Ramos (cell line): ENCODE measurements around the gene IGLL5.
"Not testable (repeated sequence)": the region's sequence is repeated elsewhere in the genome, so short reads cannot be mapped to it uniquely, and the experiment has no call there.

Source experiments
- in situ Hi-C: fragments of 300-500 bp; cut with MboI; formaldehyde crosslinking; loops from one replicate; pipeline ENCODE4 v1.14.3; 2022; ENCODE audit warnings: low sequenced_read_pairs; ENCODE audit not compliant: unreplicated experiment

The IGLL5 gene

DNA sequence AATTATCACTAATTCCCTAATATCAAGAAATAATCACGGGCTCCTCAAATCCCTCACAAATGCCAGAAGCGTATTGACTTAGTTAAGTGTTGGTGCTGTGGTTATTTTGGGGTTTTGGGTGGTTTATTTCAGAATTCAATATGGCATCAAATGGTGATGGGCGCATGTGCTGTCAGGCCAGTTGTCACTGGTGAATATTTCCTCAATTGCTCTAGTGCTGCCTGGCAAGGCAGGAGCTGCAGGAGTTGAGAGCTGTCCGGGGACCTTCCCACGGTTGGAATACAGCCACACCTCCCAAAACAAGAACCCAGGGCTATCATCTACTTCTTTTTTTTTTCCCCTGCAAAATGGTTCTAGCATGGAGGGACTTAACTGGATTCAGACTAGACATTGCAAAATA is 10.3 kb downstream of the IGLL5 start:
- in situ Hi-C loops: no loop called here

DNA sequence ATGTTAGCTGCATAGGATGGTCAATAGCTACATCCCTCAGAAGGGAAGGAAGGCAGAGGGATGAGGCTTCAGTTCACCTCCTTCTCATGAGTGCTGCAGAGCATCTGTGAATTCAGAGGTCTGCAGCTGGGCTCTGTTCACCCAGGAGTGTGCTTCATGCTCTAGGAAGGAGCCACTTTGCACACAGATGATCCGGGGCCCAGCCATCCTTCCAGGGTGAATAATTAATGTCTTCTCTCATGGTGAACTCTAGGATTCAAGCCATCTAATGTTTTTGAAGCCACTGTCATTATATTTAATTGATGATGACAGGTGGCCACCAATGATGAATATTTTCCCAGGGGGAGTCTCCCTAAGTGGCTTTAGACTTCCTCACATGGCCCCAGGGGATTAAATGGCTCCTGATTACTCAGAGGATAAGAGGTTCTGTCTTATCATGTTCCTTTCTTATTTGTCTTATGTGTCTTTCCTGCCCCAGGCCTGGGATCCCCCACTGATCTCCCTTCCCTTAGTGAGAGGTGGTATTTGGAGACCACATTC is 10.9 kb downstream of the IGLL5 start:
- in situ Hi-C loops: not testable (repeated sequence)

DNA sequence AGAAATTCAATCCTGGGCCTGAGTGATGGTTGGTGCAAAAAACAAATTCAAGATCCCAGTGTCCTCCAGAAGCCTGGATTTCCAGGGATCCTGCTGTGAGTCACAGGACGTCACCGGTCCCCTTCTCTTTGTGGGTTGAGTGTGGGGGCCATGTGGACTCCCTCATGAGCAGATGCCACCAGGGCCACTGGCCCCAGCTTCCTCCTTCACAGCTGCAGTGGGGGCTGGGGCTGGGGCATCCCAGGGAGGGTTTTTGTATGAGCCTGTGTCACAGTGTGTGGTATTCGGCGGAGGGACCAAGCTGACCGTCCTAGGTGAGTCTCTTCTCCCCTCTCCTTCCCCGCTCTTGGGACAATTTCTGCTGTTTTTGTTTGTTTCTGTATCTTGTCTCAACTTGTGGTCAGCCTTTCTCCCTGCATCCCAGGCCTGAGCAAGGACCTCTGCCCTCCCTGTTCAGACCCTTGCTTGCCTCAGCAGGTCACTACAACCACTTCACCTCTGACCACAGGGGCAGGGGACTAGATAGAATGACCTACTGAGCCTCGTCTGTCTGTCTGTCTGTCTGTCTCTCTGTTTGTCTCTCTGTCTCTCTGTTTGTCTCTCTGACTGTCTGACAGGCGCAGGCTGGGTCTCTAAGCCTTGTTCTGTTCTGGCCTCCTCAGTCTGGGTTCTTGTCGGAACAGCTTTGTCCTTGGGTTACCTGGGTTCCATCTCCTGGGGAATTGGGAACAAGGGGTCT is 11.9 kb downstream of the IGLL5 start:
- in situ Hi-C loops: not testable (repeated sequence)

DNA sequence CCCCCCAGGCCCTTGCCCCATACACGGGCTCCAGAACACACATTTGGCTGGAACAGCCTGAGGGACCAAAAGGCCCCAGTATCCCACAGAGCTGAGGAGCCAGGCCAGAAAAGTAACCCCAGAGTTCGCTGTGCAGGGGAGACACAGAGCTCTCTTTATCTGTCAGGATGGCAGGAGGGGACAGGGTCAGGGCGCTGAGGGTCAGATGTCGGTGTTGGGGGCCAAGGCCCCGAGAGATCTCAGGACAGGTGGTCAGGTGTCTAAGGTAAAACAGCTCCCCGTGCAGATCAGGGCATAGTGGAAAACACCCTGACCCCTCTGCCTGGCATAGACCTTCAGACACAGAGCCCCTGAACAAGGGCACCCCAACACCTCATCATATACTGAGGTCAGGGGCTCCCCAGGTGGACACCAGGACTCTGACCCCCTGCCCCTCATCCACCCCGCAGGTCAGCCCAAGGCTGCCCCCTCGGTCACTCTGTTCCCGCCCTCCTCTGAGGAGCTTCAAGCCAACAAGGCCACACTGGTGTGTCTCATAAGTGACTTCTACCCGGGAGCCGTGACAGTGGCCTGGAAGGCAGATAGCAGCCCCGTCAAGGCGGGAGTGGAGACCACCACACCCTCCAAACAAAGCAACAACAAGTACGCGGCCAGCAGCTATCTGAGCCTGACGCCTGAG is 13.1 kb downstream of the IGLL5 start:
- in situ Hi-C loops: not testable (repeated sequence)

DNA sequence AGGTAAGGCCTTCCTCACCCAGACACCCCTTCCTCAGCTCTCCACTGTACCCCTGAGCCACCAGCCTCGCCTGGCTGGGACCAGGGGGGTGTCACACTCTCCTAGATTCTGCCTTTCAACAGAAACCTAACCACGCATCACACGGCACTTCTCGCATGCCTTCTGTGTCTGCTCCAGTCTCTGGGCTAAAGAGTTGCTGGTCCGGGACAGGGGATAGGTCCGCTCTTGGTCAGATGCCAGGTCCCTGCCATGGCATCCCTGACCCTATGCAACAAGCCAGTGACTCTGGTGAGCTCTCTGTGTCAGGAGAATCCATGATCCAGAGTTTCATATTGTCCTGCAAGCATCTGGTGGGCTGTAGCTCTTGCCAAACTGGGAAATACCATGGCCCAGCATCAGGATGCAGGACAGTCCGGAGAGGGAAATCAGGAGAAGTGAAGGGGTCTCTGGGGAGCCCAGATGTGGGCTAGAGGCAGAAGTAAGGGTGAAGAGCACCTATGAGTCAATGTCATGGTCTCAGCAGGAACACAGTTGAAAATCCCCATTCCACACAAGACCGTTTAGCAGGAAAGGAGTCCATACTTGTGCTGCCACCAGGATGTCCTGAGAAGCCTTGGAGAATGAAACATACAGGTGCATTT is 14.1 kb downstream of the IGLL5 start:
- in situ Hi-C loops: no loop called here

DNA sequence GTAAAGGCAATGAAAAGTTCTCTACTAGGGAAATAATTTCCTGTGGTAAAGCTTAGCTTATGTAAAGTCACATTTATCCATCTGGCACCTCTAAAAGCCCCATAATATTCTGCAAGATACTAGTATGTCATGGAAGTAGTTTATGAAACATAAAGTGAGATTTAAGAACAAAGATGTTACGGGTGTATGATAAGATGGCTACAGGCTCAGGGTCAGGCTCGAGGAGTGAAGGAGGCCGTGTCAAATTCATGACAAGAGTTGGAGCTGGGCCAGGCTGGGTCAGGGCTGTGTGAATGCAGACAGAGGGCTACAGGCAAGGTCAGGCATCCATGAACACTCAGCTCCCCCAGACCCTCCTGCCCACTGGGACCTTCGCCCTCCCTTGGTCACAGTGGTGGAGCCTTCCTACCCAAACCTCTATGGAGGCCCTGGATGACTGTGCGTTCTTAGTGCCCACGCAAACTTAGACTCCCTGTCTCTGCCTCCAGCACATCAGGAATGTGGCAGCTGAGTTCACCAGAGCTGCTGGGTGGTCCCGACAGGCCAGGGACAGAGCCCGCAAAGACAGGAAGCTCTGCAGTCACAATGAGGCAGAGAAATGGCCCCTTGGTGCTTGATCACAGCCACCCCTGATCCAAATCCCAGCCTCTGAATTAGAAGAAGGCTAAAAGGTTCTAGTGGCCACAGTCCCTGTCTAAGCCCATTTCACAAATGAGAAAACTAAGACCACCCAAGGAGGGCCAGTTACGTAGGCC is 14.8 kb downstream of the IGLL5 start:
- in situ Hi-C loops: no loop called here

DNA sequence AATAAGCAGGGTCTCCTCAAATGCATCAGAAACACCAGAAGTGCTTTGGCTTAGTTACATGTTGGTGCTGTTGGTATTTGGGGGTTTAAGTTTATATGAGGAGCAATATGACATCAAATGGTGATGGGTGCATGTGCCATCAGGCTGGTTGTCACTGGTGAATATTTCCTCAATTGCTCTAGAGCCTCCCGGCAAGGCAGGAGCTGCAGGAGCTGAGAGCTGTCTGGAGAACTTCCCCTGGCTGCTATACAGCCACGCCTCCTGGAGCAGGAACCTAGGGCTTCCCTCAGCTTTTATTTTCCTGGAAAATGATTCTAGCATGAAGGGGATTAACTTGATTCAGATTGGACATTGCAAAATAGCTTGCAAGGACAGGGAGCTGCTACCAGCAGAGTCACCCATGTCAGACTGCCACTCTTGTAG is 15.8 kb downstream of the IGLL5 start:
- in situ Hi-C loops: no loop called here

DNA sequence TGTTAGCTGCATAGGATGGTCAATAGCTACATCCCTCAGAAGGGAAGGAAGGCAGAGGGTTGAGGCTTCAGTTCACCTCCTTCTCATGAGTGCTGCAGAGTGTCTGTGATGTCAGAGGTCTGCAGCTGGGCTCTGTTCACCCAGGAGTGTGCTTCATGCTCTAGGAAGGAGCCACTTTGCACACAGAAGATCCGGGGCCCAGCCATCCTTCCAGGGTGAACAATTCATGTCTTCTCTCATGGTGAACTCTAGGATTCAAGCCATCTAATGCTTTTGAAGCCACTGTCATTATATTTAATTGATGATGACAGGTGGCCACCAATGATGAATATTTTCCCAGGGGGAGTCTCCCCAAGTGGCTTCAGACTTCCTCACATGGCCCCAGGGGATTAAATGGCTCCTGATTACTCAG is 16.2 kb downstream of the IGLL5 start:
- in situ Hi-C loops: not testable (repeated sequence)

DNA sequence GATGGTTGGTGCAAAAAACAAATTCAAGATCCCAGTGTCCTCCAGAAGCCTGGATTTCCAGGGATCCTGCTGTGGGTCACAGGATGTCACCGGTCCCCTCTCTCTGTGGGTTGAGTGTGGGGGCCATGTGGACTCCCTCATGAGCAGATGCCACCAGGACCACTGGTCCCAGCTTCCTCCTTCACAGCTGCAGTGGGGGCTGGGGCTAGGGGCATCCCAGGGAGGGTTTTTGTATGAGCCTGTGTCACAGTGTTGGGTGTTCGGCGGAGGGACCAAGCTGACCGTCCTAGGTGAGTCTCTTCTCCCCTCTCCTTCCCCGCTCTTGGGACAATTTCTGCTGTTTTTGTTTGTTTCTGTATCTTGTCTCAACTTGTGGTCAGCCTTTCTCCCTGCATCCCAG is 17.1 kb downstream of the IGLL5 start:
- in situ Hi-C loops: not testable (repeated sequence)

DNA sequence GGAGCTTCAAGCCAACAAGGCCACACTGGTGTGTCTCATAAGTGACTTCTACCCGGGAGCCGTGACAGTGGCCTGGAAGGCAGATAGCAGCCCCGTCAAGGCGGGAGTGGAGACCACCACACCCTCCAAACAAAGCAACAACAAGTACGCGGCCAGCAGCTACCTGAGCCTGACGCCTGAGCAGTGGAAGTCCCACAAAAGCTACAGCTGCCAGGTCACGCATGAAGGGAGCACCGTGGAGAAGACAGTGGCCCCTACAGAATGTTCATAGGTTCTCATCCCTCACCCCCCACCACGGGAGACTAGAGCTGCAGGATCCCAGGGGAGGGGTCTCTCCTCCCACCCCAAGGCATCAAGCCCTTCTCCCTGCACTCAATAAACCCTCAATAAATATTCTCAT is 18.8 kb downstream of the IGLL5 start:
- in situ Hi-C loops: not testable (repeated sequence)

DNA sequence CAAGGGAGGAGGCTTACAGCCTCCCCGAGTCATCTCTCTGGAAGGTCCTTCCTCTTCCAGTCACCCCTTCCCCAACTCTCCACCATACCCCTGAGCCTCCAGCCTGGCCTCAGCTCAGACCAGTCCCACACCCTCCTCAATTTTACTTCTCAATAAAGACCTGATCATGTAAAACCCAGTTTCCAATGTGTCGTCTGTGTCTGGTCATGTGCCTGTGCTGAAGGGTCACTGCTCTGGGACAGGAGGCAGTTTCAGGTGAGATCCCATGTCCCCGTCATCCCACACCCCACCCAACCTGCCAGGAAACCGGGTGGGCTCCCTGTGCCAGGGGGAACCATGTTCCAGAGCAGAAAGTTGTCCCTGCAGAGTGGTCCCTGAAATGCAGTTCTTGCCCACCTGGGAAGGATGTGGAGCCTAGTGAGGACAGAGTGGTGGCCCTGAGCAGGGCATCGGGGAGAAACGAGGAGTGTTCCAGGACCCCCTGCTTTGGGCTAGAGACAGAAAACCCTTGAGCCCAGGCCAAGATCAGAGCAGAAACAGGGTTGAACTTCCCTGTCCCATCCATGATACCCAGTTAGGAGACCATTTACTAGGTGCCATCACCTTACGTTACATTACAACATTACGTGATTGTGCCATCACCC is 19.4 kb downstream of the IGLL5 start:
- in situ Hi-C loops: no loop called here

DNA sequence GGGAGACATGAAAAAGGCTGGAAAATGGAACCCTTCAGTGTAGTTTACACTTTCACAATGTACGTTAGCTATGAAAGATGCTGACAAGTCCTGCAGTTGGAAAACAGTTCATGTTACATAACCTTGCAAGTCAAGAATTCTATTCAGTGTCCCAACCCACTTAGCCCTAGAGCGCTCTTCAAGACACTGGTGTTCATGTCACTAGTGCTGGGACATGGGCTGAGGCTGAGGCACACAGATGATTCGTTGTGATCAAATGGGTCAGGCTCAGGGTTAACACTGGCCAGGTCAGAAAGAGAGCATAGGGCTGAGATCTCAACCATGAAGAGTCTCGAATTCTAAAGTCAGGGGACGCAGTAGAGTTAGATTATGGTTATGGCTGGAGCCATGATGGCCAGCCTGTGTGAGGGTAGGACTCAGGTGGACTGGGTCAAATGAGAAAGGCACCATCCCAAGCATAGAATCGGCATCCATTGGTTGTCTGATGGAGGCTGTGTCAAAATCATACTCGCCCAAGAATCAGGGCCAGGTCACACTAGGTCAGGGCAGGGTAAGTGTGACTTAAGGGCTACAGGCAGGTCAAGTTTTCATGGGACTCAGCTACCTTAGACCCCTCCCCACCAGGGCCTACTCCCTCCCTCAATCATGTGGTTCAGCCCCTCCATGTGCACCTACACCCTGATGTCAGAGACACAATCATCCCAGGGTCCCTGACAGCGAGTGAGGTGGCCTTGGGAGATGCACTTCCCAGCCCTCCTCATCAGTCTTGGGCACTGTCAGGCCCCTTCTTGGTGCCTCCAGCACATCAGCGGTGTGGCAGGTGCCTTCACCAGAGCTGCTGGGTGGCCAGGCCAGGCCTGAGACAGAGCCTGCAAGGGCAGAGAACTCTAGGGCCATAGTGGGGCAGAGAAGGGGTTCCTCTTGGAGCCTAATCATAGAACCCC is 20.2 kb downstream of the IGLL5 start:
- in situ Hi-C loops: no loop called here

DNA sequence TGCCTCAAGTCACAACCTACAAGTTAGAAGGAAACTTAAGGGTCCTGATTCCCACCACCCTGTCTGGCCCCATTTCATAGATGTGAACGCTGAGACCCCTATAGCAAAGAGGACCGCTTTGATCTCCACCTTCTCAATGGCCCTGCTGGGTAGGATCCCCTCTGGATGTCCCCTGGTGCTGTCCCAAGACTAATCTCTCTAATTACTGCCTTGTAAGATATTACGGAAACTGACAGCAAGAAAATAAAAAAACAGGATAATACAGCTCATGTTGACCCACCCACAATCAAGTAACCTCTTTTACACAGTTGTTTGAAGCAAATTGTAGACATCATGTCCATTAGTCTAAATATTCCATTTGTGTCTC is 20.9 kb downstream of the IGLL5 start:
- in situ Hi-C loops: no loop called here

DNA sequence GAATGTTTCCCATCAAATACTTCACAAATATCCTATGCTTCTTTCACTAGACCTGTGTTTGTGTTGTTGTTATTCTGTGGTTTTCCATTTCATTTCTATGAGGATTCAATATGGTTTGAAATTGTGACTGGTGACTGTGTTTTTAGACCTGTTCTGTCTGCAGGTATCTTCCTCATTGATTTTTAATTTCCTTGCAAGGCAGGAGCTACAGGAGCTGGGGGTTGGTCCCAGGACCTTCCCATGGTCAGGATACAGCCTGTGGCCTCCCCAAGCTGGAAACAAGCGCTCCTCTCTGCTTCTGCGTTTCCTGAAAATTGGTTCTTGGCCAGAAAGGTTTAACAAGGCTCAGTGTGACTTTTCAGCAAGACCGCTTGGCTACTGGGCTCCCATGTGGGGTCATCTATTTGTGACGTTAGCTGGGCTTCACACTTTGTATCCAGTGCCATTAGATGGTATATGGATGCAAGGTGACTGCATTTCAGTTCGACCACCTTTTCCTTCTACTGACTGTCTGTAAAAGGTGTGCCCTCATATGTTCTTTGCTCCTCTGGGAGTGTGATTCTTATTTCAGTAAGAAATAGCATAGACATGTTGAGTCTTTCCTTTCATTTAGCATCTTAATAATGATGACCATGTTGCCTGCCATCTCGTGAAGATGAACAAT is 21.5 kb downstream of the IGLL5 start:
- in situ Hi-C loops: no loop called here

DNA sequence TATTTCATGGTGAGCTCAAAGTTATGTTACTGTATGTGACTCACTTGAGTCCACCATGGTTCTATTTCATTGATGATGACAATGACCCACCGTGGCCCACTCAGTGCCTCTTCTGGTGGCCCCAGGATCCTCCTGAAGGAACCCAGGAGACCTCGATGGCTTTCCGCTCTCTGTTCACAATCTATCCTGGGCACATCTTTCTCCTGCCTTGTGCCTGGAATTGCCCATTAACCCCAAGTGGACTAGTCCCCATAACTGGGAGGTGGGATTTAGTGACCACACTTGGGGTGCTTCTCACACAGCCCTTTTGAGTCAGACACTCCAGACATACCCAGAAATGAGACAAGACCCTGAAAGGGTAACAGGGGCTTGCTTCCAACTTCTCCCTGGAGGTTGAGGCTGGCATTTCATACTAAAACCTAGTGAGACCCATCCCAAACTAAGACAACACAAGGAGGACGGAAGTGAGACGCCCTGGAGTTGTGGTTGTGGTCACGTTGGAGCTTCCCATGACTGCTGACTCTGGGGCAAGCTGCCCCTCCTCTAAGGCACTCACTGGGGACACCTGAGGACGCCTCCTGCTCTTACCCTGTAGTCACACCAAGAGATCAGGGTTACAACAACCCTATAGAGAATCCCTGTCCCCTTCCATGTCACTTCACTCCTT is 22.1 kb downstream of the IGLL5 start:
- in situ Hi-C loops: no loop called here

DNA sequence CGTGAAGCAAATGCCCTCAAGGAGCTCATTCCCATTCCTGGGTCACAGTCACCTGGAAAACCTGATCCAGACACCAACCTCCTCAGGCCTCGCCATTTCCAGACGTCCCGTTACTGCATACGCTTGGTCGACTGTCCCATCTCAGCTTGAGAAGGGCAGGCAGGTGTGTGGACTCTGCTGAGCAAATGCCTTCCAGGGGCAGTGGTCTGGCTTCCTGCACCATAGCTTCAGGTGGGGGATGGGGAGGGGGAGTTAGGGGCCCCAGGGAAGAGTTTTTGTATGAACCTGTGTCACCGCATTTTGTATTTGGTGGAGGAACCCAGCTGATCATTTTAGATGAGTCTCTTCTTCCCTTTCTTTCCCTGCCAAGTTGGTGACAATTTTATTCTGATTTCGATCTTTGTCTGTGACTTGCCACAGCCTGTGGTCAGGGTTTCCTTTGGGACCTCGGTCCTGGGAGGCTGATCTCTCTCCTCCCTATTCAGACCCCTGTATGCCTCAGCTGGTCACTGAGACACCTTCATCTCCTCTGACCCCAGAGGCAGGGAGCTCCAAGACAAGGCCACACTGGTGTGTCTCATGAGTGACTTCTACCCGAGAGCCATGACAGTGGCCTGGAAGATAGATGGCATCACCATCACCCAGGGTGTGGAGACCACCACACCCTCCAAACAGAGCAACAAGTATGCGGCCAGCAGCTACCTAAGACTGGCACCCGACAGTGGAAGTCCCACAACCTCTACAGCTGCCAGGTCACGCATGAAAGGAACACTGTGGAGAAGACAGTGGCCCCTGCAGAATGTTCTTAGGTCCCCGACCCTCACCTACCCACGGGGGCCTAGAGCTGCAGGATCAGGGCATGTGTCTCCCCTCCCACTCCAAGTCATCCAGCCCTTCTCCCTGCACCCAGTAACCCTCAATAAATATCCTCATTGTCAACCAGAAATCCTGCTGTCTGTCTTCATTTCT is 22.9 kb downstream of the IGLL5 start:
- in situ Hi-C loops: no loop called here
